ENCODE data around the gene GABRB2. TPM values are rescaled to one million over a fixed set of nuclear protein-coding genes. Genes with fewer than 3 reads are reported as not detected.
A peak's percentile ranks its signal among the peaks of the same experiment; 100 is the strongest.

GABRB2 gene
- total RNA-seq, 1 donor from 2014 or later, result 1.6 TPM

GRCh38 chr5:161562446-161562845 lies 15.9 kb upstream of the GABRB2 start:
- intact Hi-C loops (cut with DNase I), result no loop called here
- no peak for DNase-seq

GRCh38 chr5:161549106-161549505 lies 2.6 kb upstream of the GABRB2 start:
- intact Hi-C loops (cut with DNase I), result no loop called here
- no peak overlapping the region for H3K4me3 ChIP-seq
- peaks cover 46% of the 10 kb centered on the region for H3K27me3 ChIP-seq

More at GRCh38 chr5:161562446-161562845, 15.9 kb upstream of the GABRB2 start:
- no peak for ATAC-seq
- H3K36me3 ChIP-seq, result no peaks in the 10 kb centered on the region
- no peak overlapping the region for H3K4me3 ChIP-seq
- TF ChIP-seq CTCF (IDR thresholded peaks at IDR 0.05), result no peak
- no peak overlapping the region for H3K27ac ChIP-seq
- H3K9me3 ChIP-seq, result no peaks in the 10 kb centered on the region
- no peaks in the 10 kb centered on the region for H3K27me3 ChIP-seq
- no peaks in the 10 kb centered on the region for H3K4me1 ChIP-seq

GRCh38 chr5:161548487-161549094 lies 2.1 kb upstream of the GABRB2 start:
- DNase-seq (no peak), ATAC-seq (no peak)
- no peak overlapping the region for H3K27ac ChIP-seq
- H3K9me3 ChIP-seq, result no peaks in the 10 kb centered on the region
- peaks cover 9% of the 10 kb centered on the region for H3K4me1 ChIP-seq
- TF ChIP-seq CTCF (IDR thresholded peaks at IDR 0.05), result no peak
- no peaks in the 10 kb centered on the region for H3K36me3 ChIP-seq
- H3K4me3 ChIP-seq, result no peak overlapping the region
- H3K27me3 ChIP-seq, result peaks cover 46% of the 10 kb centered on the region
- intact Hi-C loops (cut with DNase I), result no loop called here

More at GRCh38 chr5:161549106-161549505, 2.6 kb upstream of the GABRB2 start:
- Histone ChIP-seq H3K4me1 (peaks cover 9% of the 10 kb centered on the region), H3K36me3 (no peaks in the 10 kb centered on the region), H3K9me3 (no peaks in the 10 kb centered on the region), H3K27ac (no peak overlapping the region)
- ATAC-seq, result peak; percentile 41
- TF ChIP-seq CTCF (IDR thresholded peaks at IDR 0.05), result no peak
- DNase-seq, result no peak

GRCh38 chr5:161547738-161548486 lies 1.4 kb upstream of the GABRB2 start:
- intact Hi-C loops (cut with DNase I), result no loop called here
- no peaks in the 10 kb centered on the region for H3K36me3 ChIP-seq
- no peak overlapping the region for H3K27ac ChIP-seq
- peak; percentile 42 for ATAC-seq
- no peaks in the 10 kb centered on the region for H3K9me3 ChIP-seq
- peak overlapping the region; percentile 49 for H3K4me3 ChIP-seq
- TF ChIP-seq CTCF (IDR thresholded peaks at IDR 0.05), result no peak
- H3K27me3 ChIP-seq, result peaks cover 46% of the 10 kb centered on the region
- no peak for DNase-seq
- H3K4me1 ChIP-seq, result peaks cover 9% of the 10 kb centered on the region

GRCh38 chr5:161547406-161547737 lies 847 bp upstream of the GABRB2 start:
- no peak overlapping the region for H3K27ac ChIP-seq
- peaks cover 46% of the 10 kb centered on the region for H3K27me3 ChIP-seq
- H3K4me1 ChIP-seq, result peaks cover 9% of the 10 kb centered on the region
- ATAC-seq (no peak), DNase-seq (no peak)
- H3K36me3 ChIP-seq, result no peaks in the 10 kb centered on the region
- TF ChIP-seq CTCF (IDR thresholded peaks at IDR 0.05), result no peak
- intact Hi-C loops (cut with DNase I), result no loop called here
- peak overlapping the region; percentile 49 for H3K4me3 ChIP-seq
- H3K9me3 ChIP-seq, result no peaks in the 10 kb centered on the region

Measured in upper lobe of right lung (tissue), 1 donor.